Measurements from ENCODE around the gene VPS8.

VPS8 gene

GRCh38 chr3:184820525-184820924, 8.6 kb downstream of the VPS8 start:
- TF ChIP-seq POU2F2 (IDR thresholded peaks at IDR 0.05; ENCODE audit: low read depth, low read length) (no peak), POLR2A (IDR thresholded peaks at IDR 0.05; ENCODE audit: low read depth, low read length) (no peak), POLR2AphosphoS5 (IDR thresholded peaks at IDR 0.05; ENCODE audit: low read depth, low read length) (no peak), SPI1 (IDR thresholded peaks at IDR 0.05; ENCODE audit: low read depth, low read length) (no peak; the same call in 1 of the 2 replicates), PAX5 (IDR thresholded peaks at IDR 0.05; ENCODE audit: insufficient read depth, low read length, severe bottlenecking) (no peak), TAF1 (IDR thresholded peaks at IDR 0.05; ENCODE audit: low read depth, low read length) (no peak)
- DNase-seq (ENCODE audit: insufficient read length, low spot score) (no peak), FAIRE-seq (no peak)

GRCh38 chr3:184821034-184821433, 9.1 kb downstream of the VPS8 start:
- DNase-seq (ENCODE audit: insufficient read length, low spot score) (no peak), FAIRE-seq (no peak)
- TF ChIP-seq POU2F2 (IDR thresholded peaks at IDR 0.05; ENCODE audit: low read depth, low read length) = no peak
- TF ChIP-seq POLR2A (IDR thresholded peaks at IDR 0.05; ENCODE audit: low read depth, low read length) = no peak
- TF ChIP-seq PAX5 (IDR thresholded peaks at IDR 0.05; ENCODE audit: insufficient read depth, low read length, severe bottlenecking) = no peak

DNA sequence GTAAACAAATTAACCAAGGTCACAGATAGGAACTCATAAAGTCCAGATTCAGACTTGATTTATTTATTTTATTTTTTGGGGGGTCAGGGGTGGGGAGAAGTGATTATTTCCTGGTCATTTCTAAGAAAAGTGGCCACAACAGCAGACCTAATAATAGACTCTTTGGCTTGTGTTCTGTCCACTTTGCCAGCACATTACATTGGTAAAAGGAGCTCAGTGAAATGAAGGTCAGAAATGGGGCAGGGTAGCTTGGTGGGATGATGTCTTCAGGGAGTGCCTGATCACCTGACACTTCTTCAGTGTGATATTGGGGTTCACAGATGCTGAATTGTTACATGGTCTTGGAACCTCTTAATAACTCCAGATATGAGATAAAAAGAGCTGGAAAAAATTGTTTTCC, 10.1 kb downstream of the VPS8 start:
- DNase-seq (ENCODE audit: insufficient read length, low spot score) = no peak
- FAIRE-seq = no peak

GRCh38 chr3:184822654-184823053, 10.7 kb downstream of the VPS8 start:
- no peak for DNase-seq (ENCODE audit: insufficient read length, low spot score)
- FAIRE-seq = no peak
- TF ChIP-seq PAX5 (IDR thresholded peaks at IDR 0.05; ENCODE audit: insufficient read depth, low read length, severe bottlenecking) (no peak), TAF1 (IDR thresholded peaks at IDR 0.05; ENCODE audit: low read depth, low read length) (no peak), POLR2AphosphoS5 (IDR thresholded peaks at IDR 0.05; ENCODE audit: low read depth, low read length) (no peak), POU2F2 (IDR thresholded peaks at IDR 0.05; ENCODE audit: low read depth, low read length) (no peak), POLR2A (IDR thresholded peaks at IDR 0.05; ENCODE audit: low read depth, low read length) (no peak), SPI1 (IDR thresholded peaks at IDR 0.05; ENCODE audit: low read depth, low read length) (no peak)

More for the DNA sequence above, 10.1 kb downstream of the VPS8 start:
- TF ChIP-seq PAX5 (IDR thresholded peaks at IDR 0.05; ENCODE audit: insufficient read depth, low read length, severe bottlenecking) = no peak
- no peak for TF ChIP-seq POU2F2 (IDR thresholded peaks at IDR 0.05; ENCODE audit: low read depth, low read length)
- no peak for TF ChIP-seq TAF1 (IDR thresholded peaks at IDR 0.05; ENCODE audit: low read depth, low read length)
- no peak for TF ChIP-seq SPI1 (IDR thresholded peaks at IDR 0.05; ENCODE audit: low read depth, low read length)
- no peak for TF ChIP-seq POLR2AphosphoS5 (IDR thresholded peaks at IDR 0.05; ENCODE audit: low read depth, low read length)
- no peak for TF ChIP-seq POLR2A (IDR thresholded peaks at IDR 0.05; ENCODE audit: low read depth, low read length)

DNA sequence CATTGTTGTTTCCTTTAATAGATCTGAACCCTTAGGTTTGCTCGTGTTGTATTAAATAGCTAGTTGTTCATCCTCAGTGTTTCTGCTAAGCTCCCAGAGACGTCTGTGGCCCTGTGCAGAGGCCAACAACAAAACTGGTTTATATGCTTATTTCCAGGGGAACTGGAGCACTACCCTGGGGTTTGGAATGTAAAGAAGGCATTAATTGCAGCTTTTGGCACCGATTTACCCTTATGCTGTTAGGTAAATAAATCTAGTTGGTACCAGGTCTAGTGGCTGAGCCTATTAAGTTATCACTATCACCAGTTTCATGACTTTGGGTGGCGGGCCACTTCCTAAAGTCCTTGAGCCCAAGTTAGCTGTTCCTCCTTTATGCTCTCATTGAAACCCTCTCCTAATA, 12.0 kb downstream of the VPS8 start:
- FAIRE-seq (no peak), DNase-seq (ENCODE audit: insufficient read length, low spot score) (no peak)
- TF ChIP-seq POU2F2 (IDR thresholded peaks at IDR 0.05; ENCODE audit: low read depth, low read length) = no peak
- no peak for TF ChIP-seq PAX5 (IDR thresholded peaks at IDR 0.05; ENCODE audit: insufficient read depth, low read length, severe bottlenecking)
- TF ChIP-seq SPI1 (IDR thresholded peaks at IDR 0.05; ENCODE audit: low read depth, low read length) = no peak
- no peak for TF ChIP-seq POLR2AphosphoS5 (IDR thresholded peaks at IDR 0.05; ENCODE audit: low read depth, low read length)
- no peak for TF ChIP-seq TAF1 (IDR thresholded peaks at IDR 0.05; ENCODE audit: low read depth, low read length)
- TF ChIP-seq POLR2A (IDR thresholded peaks at IDR 0.05; ENCODE audit: low read depth, low read length) = no peak

DNA sequence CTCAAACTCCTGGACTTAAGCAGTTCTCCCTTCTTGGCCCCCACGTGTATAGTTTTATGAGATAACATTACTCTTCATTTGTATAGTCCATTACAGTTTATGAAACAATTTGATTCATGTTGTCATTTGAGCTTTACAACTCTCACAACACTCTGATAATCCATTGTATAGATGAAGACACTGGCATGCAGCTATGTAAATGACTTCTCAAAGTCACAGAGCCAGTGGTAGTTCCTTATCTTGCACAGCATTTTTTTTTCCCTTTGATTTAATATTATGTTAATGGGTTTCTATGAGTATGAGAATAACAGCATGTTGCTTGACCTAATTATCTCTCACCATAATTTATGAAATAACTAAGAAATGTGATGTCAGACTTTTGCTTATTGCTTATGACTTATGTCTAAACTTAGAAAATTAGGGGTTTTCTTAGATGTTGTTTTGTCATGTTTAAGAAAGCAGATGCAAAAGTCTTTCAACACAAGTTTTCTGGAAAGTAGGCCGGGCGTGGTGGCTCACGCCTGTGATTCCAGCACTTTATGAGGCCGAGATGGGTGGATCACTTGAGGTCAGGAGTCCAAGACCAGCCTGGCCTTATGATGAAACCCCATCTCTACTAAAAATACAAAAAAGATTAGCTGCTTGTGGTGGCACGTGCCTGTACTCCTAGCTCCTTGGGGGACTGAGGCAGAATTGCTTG, 13.3 kb downstream of the VPS8 start:
- DNase-seq (ENCODE audit: insufficient read length, low spot score) (no peak), FAIRE-seq (peak; percentile 47)
- TF ChIP-seq POLR2AphosphoS5 (IDR thresholded peaks at IDR 0.05; ENCODE audit: low read depth, low read length) = no peak
- no peak for TF ChIP-seq PAX5 (IDR thresholded peaks at IDR 0.05; ENCODE audit: insufficient read depth, low read length, severe bottlenecking)

DNA sequence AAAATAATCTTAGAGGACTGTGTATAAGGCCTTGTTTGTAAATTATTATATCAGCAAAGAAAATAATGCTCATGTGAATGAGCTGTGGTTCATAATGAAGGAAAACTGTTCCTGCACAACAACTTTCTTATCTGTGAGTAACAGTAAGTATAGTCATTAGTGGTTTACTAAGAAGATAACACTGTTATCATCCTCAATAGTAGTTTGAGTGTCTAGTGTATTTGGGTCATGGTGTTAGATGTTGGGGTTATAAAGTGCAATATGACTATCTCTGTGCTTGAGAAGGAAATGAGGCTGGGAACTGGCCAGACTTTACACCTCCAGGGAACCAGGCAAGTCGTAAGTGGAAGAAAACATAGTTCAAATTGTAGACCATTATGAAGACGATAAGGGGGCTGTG, 15.6 kb downstream of the VPS8 start:
- FAIRE-seq (no peak), DNase-seq (ENCODE audit: insufficient read length, low spot score) (no peak)
- TF ChIP-seq TAF1 (IDR thresholded peaks at IDR 0.05; ENCODE audit: low read depth, low read length) (no peak), POLR2AphosphoS5 (IDR thresholded peaks at IDR 0.05; ENCODE audit: low read depth, low read length) (no peak), SPI1 (IDR thresholded peaks at IDR 0.05; ENCODE audit: low read depth, low read length) (no peak), POU2F2 (IDR thresholded peaks at IDR 0.05; ENCODE audit: low read depth, low read length) (no peak), PAX5 (IDR thresholded peaks at IDR 0.05; ENCODE audit: insufficient read depth, low read length, severe bottlenecking) (no peak), POLR2A (IDR thresholded peaks at IDR 0.05; ENCODE audit: low read depth, low read length) (no peak)

DNA sequence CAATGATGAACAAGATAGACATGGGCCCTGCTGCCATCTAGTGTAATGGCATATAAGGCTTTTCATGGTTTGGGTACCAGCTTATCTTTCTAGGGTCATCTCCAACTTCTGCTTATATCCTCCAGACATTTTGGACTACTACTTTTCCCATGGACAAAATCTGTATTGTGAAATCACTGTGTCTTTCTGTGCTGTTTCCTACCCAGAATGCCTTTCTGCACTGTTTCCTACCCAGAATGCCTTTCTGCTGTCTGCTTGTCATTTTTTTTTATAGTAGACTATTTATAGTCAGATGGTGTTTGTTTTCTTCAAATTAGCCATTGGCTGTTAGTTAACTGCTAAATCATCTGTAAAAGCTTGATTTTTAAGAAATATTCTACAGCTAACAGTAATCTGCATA, 20.1 kb downstream of the VPS8 start:
- FAIRE-seq (no peak), DNase-seq (ENCODE audit: insufficient read length, low spot score) (no peak)
- TF ChIP-seq SPI1 (IDR thresholded peaks at IDR 0.05; ENCODE audit: low read depth, low read length) (no peak), TAF1 (IDR thresholded peaks at IDR 0.05; ENCODE audit: low read depth, low read length) (no peak)

DNA sequence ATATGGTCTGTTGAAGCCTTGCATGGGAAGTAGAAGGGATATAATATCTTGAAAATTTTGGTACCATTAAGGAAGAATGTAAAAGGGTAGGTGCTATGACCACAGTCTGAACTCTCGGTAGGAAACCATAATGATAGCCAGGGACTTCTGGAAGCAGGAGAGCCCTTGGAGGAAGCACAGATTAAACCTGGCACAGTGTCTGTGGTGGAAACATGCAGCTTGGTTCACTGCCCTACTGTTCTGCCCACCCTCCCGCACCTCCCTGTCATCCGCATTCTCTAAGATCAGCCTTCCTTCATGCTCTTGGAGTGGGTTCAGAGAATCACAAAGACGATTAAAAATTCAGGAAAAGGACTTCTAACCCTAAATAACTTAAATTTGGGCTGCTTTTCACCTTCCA, 20.9 kb downstream of the VPS8 start:
- FAIRE-seq (no peak), DNase-seq (ENCODE audit: insufficient read length, low spot score) (no peak)
- no peak for TF ChIP-seq POU2F2 (IDR thresholded peaks at IDR 0.05; ENCODE audit: low read depth, low read length)
- TF ChIP-seq TAF1 (IDR thresholded peaks at IDR 0.05; ENCODE audit: low read depth, low read length) = no peak
- TF ChIP-seq POLR2A (IDR thresholded peaks at IDR 0.05; ENCODE audit: low read depth, low read length) = no peak

- no peak for FAIRE-seq
- no peak for TF ChIP-seq POU2F2 (IDR thresholded peaks at IDR 0.05; ENCODE audit: low read depth, low read length)
- TF ChIP-seq SPI1 (IDR thresholded peaks at IDR 0.05; ENCODE audit: low read depth, low read length) = no peak
- TF ChIP-seq POLR2AphosphoS5 (IDR thresholded peaks at IDR 0.05; ENCODE audit: low read depth, low read length) = no peak
- TF ChIP-seq PAX5 (IDR thresholded peaks at IDR 0.05; ENCODE audit: insufficient read depth, low read length, severe bottlenecking) = no peak
- TF ChIP-seq TAF1 (IDR thresholded peaks at IDR 0.05; ENCODE audit: low read depth, low read length) = no peak
- no peak for TF ChIP-seq POLR2A (IDR thresholded peaks at IDR 0.05; ENCODE audit: low read depth, low read length)
- no peak for DNase-seq (ENCODE audit: insufficient read length, low spot score)
Observed at GRCh38 chr3:184836090-184836822, 24.3 kb downstream of the VPS8 start.

Measured in GM12891 (cell line).